H54 (cell line): ENCODE results near the gene GNAL.

Experiments used
- DNase-seq: peaks from one replicate; pipeline ENCODE4 v3.0.0; 2011; ENCODE audit warnings: low spot score, mixed read lengths; ENCODE audit not compliant: insufficient read length
- FAIRE-seq: peaks from 3 replicates; lab custom pipeline; 2011; peaks lifted over from hg19 to GRCh38; lab: Jason Lieb, UNC
- POLR2A ChIP-seq: IDR thresholded peaks from 2 replicates; pipeline ENCODE4 v1.6.1; 2011; ENCODE audit warnings: low read depth, mild to moderate bottlenecking, low read length

GNAL gene

DNA sequence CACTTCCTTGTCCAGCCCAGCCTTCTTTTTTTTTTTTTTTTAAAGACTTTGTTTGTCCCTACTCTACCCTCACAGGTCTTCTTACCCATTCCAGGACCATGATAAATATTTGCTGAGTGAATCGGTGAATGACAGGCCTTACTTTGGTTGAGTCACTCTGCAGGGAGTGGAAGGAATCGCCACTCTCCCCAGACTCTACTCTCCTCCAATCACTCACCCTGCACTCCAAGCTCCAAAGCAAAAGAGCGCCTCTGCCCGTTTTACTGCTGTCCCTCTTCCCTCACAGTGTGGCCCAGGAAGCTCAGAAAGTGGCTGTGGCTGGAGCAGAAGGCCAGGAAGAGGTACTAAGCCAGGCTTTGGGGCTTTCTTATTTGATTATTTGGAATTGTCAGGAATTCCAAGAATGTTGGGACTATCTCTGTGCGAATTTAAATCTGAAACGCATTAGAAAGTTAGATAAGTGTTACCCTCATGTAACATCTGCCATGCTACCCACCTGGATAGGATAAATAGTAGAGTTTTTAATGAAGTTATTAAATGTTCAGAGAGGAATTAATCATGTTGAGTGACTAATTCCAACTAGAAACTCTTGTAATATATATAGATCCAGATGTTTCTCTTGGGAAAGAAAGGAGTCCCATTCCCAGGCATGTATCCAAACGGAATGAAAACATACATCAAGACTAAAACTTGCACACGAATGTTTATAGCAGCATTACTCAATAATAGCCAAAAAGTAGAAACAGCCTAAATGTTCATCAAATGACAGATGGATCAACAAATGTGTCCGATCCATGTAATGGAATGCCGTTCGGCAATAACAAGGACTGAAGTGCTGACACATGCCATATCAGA, 119.2 kb downstream of the GNAL start:
- FAIRE-seq (peak; percentile 45), DNase-seq (peak; percentile 56)
- no peak for TF ChIP-seq POLR2A

DNA sequence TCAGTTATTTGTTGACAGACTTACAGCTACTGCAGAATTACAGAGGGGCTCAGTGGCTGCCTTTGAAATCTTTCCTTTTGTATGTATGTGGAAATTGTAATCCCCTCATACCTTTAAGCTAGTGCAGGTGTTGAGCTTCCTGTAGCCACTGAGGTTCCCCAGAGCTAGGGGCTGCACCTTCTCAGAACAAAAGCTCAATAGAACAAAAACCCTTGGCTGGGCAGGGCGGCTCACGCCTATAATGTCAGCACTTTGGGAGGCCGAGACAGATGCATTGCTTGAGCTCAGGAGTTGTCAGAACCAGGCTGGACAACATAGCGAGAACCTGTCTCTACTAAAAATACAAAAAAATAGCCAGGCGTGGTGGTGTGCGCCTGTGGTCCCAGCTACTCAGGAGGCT, 120.8 kb downstream of the GNAL start:
- no peak for TF ChIP-seq POLR2A
- no peak for DNase-seq
- no peak for FAIRE-seq

DNA sequence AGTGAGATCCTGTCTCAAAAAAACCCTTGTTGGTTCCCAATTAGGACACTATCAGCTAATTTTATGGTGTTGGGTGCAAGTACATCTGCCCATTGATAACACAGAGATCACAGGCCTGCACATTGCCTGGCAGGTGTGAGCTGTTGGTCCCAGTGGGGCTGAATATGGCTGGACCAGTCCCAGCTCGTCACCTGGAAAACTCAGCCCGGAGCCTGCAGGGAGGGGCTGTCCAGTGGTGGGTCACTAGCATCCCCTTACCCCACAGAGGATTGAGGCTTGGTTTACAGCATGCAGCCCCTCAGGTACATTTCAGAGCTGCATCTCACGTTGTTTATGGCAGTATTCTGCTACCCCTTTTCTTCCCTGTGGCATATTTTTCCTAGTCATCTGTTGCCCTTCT, 121.3 kb downstream of the GNAL start:
- DNase-seq (no peak), FAIRE-seq (no peak)
- no peak for TF ChIP-seq POLR2A

DNA sequence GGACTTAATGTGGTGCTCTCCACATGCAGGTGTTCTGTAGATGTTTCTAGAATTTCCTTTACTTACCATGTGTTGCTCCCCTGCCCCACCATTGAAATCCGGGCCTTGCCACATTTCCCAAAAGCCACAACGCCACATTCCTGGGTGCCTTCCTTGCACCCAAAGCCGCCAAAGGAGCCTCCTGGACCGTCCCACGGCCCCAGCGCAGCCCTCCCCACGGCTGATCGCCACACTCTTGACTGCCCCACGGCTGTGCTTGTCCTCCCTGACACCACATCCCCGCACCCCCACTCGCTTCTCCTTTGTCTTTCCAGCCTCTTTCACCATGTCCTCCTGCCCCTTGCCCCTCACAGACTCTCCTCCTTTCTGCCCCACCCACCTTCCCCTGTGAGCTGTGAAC, 121.9 kb downstream of the GNAL start:
- DNase-seq (no peak), FAIRE-seq (no peak)
- no peak for TF ChIP-seq POLR2A

DNA sequence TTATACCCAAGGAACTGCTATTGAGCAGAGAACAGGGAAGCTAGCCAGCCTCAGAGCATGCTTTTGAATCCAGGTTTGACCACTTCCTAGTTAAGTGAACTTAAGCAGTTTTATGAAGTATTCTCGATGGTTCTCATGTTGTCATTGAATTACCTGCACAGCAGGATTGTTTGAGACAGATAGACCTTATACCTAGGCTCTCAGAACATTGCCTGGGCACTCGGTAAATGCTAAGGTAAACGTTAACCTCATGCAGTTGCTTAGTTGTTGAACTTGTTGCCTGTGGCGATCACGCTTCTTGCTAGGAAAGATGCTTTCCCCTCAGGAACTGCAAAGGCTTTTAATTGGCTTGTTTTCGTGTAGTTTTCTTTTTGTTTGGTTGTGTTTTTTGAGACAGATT, 128.2 kb downstream of the GNAL start:
- no peak for TF ChIP-seq POLR2A
- FAIRE-seq (no peak), DNase-seq (no peak)

DNA sequence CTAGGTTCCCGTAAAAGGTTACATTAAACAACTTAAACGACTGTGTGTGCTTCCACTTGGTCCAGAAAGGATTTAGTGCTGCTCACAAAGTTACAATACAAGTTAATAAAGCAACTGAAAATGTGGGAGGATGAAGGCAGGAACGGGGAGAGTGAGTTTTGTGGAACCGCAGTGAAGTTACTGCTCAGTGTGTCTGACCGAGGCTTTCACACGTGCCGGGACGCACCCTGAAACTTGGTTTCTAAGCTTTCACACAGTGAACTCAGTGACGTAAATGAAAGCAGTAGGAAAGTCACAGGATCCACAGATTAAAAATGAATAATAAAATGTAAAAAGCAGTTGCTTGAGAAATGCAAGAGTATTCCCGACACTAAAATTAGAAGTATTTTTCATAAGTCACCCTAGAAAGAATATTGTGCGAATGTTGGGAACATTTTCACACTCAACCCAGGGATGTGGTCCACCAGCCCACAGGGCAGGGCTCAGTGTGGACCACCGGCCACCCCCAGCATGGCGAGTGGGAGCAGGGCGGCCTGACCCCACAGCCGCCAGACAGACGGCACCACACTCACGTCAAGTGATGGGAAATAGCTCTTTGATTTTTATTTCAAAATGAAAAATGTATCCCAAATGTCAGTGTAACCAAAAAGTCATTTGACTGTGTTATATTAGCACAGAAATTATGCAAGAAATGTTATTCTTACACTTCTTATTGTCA, 129.6 kb downstream of the GNAL start:
- DNase-seq (no peak), FAIRE-seq (no peak)
- no peak for TF ChIP-seq POLR2A

DNA sequence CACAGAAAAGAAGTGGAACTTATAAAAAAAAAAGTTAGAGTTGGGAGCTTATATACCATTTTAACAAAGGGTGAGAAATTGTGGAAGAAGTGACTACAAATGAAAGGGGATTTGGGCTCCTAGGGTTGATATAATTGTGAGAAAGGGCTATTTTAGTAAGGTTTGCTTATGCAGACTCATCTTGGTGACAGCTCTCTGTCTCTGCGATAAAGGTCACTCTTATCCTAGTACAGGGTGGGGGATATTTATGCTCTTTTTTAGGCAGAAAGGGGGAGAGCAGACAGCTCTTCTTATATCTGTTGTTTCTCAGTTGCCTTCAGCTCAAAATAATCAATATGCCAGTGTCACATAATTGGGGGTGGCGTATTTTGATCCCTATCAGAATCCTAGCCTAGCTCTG, 130.9 kb downstream of the GNAL start:
- TF ChIP-seq POLR2A, result no peak
- DNase-seq (no peak), FAIRE-seq (no peak)

DNA sequence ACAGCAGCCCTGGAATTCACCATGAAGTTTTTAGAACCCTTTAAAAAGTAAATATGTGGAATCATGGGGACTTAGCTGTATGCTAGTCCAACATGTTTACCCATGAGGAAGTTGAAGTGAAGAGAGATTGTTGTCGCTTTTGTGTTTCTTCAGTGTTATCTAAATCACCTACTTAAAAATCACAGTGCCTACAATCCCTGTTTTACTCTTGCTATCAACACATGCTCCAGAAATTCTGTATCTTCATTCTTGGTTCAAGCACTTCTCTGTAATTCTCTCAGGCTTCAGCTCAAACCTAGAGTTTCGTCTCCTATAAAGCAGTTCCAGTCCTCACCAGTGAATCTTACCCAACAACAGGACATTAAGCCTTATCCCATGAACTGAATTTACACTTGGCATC, 131.6 kb downstream of the GNAL start:
- no peak for TF ChIP-seq POLR2A
- FAIRE-seq (no peak), DNase-seq (no peak)

DNA sequence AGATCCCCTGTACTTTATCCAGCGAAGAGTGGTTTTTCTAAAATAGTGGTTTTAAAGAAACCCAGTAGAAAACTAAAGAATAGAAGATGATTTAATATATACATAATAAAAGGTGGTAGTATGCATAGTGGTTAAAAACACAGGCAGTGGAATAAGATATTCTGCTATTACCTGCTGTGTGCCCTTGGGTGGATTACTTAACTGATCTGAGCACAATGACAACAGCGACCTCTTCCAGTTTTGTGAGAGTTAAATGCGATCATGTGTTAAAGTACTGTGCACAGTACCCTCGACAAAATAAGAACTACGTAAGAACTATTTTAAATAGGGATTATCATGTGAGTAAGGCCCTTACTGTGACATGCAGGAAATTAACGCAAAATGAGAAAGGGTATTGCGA, 132.1 kb downstream of the GNAL start:
- DNase-seq (no peak), FAIRE-seq (no peak)
- no peak for TF ChIP-seq POLR2A

DNA sequence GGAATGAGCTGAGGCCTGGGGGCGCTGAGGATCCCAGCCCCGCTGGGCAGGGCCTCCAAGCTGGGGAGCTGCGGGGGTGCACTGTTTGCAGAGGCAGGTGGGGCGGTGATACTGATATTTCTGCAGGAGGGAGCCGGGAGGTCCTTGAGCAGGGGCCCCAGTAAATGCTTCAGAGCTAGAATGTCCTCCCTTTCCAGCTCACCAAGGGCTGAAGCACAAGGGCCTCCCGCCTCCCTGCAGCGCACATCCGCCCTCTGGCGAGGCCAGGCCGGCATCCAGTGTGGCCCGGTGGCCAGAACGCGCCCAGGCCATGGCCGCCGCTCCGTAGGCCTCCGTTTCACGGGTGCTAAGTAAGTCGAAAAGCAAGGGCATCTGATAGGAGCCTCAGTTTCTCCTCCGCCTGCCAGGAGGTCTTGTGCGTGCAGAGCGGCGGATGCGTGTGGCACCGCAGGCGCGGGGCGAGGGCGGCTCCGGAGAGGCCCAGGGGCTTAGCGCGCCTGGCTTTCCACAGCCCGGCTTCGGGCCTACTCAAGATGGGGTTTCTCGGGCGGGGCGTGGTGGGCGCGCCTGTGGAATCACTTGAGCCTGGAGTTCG, 132.7 kb downstream of the GNAL start:
- DNase-seq (no peak), FAIRE-seq (no peak)
- TF ChIP-seq POLR2A, result no peak

DNA sequence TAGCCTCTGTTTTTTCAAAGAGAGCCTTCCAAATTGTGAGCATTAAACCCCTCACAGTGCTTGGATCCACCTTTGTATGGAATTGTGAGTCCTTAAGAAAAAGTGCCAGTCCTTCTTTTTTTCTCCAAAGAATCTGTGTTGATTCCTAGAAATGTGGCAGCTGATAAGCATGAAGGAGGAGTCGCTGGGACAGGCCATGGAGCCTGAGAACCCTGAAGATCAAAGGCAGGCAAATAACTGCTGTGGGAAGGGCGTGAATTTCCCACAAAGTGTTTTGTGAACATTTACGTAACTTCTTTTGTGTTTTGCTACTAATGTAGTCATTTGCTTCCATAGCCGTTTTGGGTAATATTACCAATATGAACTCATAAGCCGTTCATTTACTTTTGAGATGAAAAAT, 134.5 kb downstream of the GNAL start:
- FAIRE-seq (no peak), DNase-seq (no peak)
- TF ChIP-seq POLR2A, result no peak

DNA sequence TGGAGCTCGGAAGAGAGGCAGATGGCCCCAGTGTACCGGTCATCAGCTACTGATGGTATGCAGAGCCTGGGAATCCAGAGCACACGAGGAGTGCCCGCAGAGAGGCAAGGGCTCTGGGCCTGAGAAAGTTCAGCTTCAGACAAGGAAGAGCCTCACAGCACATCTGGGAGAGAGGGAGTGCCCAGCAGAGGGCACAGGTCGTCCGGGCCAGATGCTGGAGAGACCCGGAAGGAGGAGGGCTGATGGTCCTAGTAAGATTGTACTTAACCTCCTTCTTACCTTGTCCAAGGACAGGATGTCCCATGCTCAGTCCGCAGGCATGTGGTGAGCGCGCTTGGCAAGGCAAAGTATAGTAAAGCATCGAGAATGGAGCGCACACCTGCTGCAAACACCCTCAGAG, 137.8 kb downstream of the GNAL start:
- no peak for DNase-seq
- no peak for TF ChIP-seq POLR2A
- no peak for FAIRE-seq

DNA sequence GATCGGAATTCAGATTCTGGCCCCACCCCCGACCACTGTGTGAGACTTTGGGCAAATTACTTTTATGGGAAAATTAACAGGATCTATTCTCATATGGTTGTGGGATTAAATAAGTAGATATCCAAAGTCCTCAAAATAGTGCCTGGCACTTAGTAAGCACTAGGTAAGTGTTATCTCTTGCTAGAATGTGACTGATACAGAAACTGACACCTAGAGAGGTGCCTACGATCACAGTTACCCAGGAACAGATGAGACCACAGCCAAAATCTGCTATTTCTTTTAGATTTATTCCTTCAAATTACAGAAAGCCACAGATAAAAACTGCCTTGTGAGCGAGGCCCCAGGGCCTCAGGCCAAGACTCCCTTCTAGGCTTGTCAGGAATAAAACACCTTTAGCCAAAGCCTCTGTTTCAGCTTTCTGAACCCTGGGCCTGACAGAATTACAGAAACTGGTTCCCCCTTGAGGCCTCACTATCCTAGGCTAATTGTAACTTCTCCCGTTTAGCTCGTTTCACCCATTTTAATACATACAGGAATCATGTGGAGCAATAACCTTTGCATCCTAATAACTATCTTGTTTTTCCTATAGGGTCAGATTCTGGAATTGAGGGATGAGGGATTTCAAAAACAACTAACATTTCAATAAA, 139.8 kb downstream of the GNAL start:
- TF ChIP-seq POLR2A, result no peak
- FAIRE-seq (no peak), DNase-seq (no peak)

DNA sequence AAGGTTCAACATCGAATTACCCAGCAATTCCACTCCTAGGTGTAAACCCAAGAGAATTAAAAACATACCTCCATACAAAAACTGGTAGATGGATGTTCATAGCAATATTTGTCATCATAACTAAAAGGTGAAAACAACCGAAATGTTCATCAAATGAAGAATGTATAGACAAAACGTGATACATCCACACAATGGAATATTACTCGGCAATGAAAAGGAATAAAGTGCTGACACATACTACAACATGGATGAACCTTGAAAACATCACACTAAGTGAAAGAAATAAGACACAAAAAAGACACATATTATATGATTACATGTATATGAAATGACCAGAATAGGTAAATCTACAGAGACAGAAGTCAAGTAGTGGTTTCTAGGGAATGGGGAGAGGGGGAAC, 141.5 kb downstream of the GNAL start:
- TF ChIP-seq POLR2A, result no peak
- FAIRE-seq (no peak), DNase-seq (no peak)
